ENCODE data around the gene LCP2.

DNA sequence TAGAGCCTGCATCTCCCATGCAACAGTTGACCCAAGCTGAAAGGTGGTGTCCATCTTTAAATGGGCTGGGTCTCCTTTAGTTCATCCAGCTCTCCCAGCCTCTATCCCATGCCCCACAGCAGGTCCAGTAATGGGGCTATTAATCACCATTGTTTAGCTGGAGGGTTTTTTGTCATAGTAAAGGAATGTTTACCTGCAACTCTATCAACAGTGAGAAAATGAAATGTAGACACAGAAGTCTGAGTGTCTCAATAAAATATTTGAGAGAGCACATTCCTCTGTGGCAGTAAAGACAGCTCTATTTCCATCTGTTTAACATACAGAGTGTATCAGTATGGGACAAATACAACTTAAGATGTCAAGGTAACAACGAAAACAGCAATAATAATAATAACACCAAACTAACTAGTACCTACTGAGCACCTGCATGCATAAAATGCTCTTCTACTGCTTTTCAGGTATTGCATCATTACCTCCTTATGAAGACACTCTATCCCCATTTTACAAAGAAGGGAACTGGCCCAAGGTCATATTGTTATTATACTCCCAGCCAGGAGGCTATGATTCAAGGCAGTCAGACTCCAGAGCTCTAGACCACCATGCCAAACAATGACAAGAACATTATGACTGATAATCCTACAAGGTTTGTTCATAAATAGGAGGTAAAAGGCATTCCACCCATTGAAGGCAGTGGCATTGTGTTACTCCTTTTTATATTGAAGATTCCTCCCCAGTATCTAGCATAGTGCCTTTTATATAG lies 85.8 kb downstream of the LCP2 start:
- TF ChIP-seq, protein P1, sequence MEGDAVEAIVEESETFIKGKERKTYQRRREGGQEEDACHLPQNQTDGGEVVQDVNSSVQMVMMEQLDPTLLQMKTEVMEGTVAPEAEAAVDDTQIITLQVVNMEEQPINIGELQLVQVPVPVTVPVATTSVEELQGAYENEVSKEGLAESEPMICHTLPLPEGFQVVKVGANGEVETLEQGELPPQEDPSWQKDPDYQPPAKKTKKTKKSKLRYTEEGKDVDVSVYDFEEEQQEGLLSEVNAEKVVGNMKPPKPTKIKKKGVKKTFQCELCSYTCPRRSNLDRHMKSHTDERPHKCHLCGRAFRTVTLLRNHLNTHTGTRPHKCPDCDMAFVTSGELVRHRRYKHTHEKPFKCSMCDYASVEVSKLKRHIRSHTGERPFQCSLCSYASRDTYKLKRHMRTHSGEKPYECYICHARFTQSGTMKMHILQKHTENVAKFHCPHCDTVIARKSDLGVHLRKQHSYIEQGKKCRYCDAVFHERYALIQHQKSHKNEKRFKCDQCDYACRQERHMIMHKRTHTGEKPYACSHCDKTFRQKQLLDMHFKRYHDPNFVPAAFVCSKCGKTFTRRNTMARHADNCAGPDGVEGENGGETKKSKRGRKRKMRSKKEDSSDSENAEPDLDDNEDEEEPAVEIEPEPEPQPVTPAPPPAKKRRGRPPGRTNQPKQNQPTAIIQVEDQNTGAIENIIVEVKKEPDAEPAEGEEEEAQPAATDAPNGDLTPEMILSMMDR (IDR thresholded peaks at IDR 0.05), result no peak
- TF ChIP-seq SIN3A (IDR thresholded peaks at IDR 0.05; ENCODE audit: borderline replicate concordance, insufficient read depth, low read depth, low read length), result no peak
- no peak for TF ChIP-seq POLR2AphosphoS5 (IDR thresholded peaks at IDR 0.05; ENCODE audit: low read depth, low read length)

Measured in Panc1 (cell line).